GM12878 (cell line): ENCODE measurements around the gene TXNDC5. TPM values are rescaled to one million over a fixed set of nuclear protein-coding genes. Genes with fewer than 3 reads are reported as not detected.

Source experiments
- ATAC-seq: fragments of 200-7000 bp; cut with Tn5 transposase; 3 replicates; pipeline ENCODE4 v1.9.1; 2020; ENCODE audit warnings: mild to moderate bottlenecking, moderate library complexity
- BruUV-seq: library from RNA; stranded (reverse); fragments of 400-500 nt; replicated peaks from 2 replicates; lab custom pipeline; 2021; lab: Mats Ljungman, UMichigan
- CTCF ChIA-PET: fragments of 300-600 bp; sonication (Branson Sonifier 250); formaldehyde crosslinking; extraction: SDS; loops from one replicate; lab custom pipeline; 2021; ENCODE audit warnings: inconsistent platforms; lab: Yijun Ruan, JAX
- POLR2A ChIA-PET: fragments of 350-600 bp; formaldehyde crosslinking; extraction: SDS; loops from one replicate; lab custom pipeline; 2021; ENCODE audit warnings: inconsistent platforms; lab: Charles Lee
- RAD21 ChIA-PET: fragments of 300-600 bp; sonication (Branson Sonifier 250); formaldehyde crosslinking; loops from one replicate; lab custom pipeline; 2023; ENCODE audit warnings: antibody characterized with exemption; ENCODE audit not compliant: unreplicated experiment; lab: Charles Lee
- SMC1A ChIA-PET: fragments of 300-600 bp; sonication (Branson Sonifier 250); formaldehyde crosslinking; loops from one replicate; lab custom pipeline; 2023; ENCODE audit not compliant: unreplicated experiment, uncharacterized antibody; lab: Charles Lee
- DNase-seq: peaks from one replicate; pipeline ENCODE4 v3.0.0-alpha.2; 2011; ENCODE audit warnings: low read depth, low spot score
- FAIRE-seq: peaks from 3 replicates; lab custom pipeline; 2011; peaks lifted over from hg19 to GRCh38; lab: Jason Lieb, UNC
- H2AFZ ChIP-seq: 2 replicates; pipeline ENCODE4 v1.6.0; 2011; ENCODE audit warnings: low read depth, low read length, control low read depth; ENCODE audit not compliant: control insufficient read depth
- H3K27ac ChIP-seq: 2 replicates; pipeline ENCODE4 v1.5.1; 2011; ENCODE audit warnings: control low read depth; ENCODE audit not compliant: control insufficient read depth, insufficient read depth
- H3K27me3 ChIP-seq, 2 experiments: replicated peaks in 1 of 2; 2 replicates each; pipeline versions ENCODE4 v1.6.0 to v1.6.1; 2011; ENCODE audit warnings: low read length in 1 of 2; ENCODE audit not compliant: control insufficient read depth in 2 of 2, insufficient read depth in 2 of 2
- H3K36me3 ChIP-seq, 2 experiments: 2 replicates each; pipeline ENCODE4 v1.5.1; 2011; ENCODE audit warnings: low read length in 1 of 2; ENCODE audit not compliant: control insufficient read depth in 2 of 2, insufficient read depth in 2 of 2
- H3K4me1 ChIP-seq: 2 replicates; pipeline ENCODE4 v1.6.1; 2011; ENCODE audit warnings: mild to moderate bottlenecking, low read length, moderate library complexity, mixed read lengths; ENCODE audit not compliant: control insufficient read depth, insufficient read depth
- H3K4me2 ChIP-seq: 2 replicates; pipeline ENCODE4 v1.6.0; 2011; ENCODE audit warnings: control low read depth; ENCODE audit not compliant: control insufficient read depth, insufficient read depth
- H3K4me3 ChIP-seq: fragments of 200-600 bp; sonication (generic); 2 replicates; pipeline ENCODE4 v1.5.1; 2016
- H3K79me2 ChIP-seq: 2 replicates; pipeline ENCODE4 v1.6.0; 2011; ENCODE audit warnings: low read length; ENCODE audit not compliant: control insufficient read depth, insufficient read depth
- H3K9ac ChIP-seq: 2 replicates; pipeline ENCODE4 v1.8.0; 2011; ENCODE audit warnings: low read length, control low read depth, mixed read lengths; ENCODE audit not compliant: control insufficient read depth, insufficient read depth
- H3K9me3 ChIP-seq: replicated peaks from 3 replicates; pipeline ENCODE4 v1.5.1; 2011; ENCODE audit warnings: mild to moderate bottlenecking, low read length; ENCODE audit not compliant: control insufficient read depth, insufficient read depth
- H4K20me1 ChIP-seq: 2 replicates; pipeline ENCODE4 v1.6.0; 2011; ENCODE audit not compliant: control insufficient read depth, insufficient read depth
- ASH2L ChIP-seq: fragments of 300-600, 200-600 bp; sonication (generic); IDR thresholded peaks from 2 replicates; pipeline ENCODE4 v1.6.1; 2017; ENCODE audit warnings: low read depth, mild to moderate bottlenecking, borderline replicate concordance
- E2F8 ChIP-seq: fragments of 450-650 bp; IDR thresholded peaks from 2 replicates; pipeline ENCODE4 v1.6.1; 2018; ENCODE audit warnings: mild to moderate bottlenecking, low read depth, moderate library complexity; ENCODE audit not compliant: partially characterized antibody
- FOXM1 ChIP-seq: IDR thresholded peaks from 2 replicates; pipeline ENCODE4 v1.6.1; 2012; ENCODE audit warnings: low read depth, mild to moderate bottlenecking, inconsistent platforms, low read length, moderate library complexity
- MLLT1 ChIP-seq: fragments of 450-650 bp; IDR thresholded peaks from 2 replicates; pipeline ENCODE4 v1.6.1; 2016; ENCODE audit warnings: mild to moderate bottlenecking
- NFYB ChIP-seq: IDR thresholded peaks from 2 replicates; pipeline ENCODE4 v1.6.1; 2011; ENCODE audit warnings: low read depth, mild to moderate bottlenecking, low read length, improper control_type of control experiment, moderate library complexity; ENCODE audit not compliant: insufficient read depth
- SIN3A ChIP-seq: IDR thresholded peaks from 2 replicates; pipeline ENCODE4 v1.6.1; 2012; ENCODE audit warnings: low read depth, low read length, improper control_type of control experiment
- SUPT20H ChIP-seq: IDR thresholded peaks from 2 replicates; pipeline ENCODE4 v1.6.1; 2011; ENCODE audit warnings: low read depth, mild to moderate bottlenecking, low read length, moderate library complexity, borderline replicate concordance; ENCODE audit not compliant: control insufficient read depth
- TARDBP ChIP-seq: IDR thresholded peaks from 2 replicates; pipeline ENCODE4 v1.6.1; 2016; ENCODE audit warnings: borderline replicate concordance
- TCF7 ChIP-seq: IDR thresholded peaks from 2 replicates; pipeline ENCODE4 v1.6.1; 2014; ENCODE audit warnings: antibody characterized with exemption, borderline replicate concordance
- ZNF622 ChIP-seq: fragments of 450-650 bp; IDR thresholded peaks from 2 replicates; pipeline ENCODE4 v1.6.1; 2017; ENCODE audit warnings: mild to moderate bottlenecking, inconsistent platforms
- WGBS: methylation state at CpG from one replicate; pipeline ENCODE4 v1.1.6; 2016; ENCODE audit warnings: low lambda C conversion rate; ENCODE audit not compliant: insufficient replicate concordance, insufficient coverage; ENCODE audit errors: missing lambda C conversion rate; 5-methylcytosine and 5-hydroxymethylcytosine counted together
- in situ Hi-C: fragments of 300-500 bp; cut with MboI; formaldehyde crosslinking; loops from 9 replicates; pipeline ENCODE4 v1.14.3; 2018; ENCODE audit warnings: mixed read lengths
- intact Hi-C: fragments of 100-400 bp; cut with micrococcal nuclease; formaldehyde crosslinking; loops from one replicate; pipeline ENCODE4 v1.14.2; 2022; ENCODE audit not compliant: unreplicated experiment
- polyA plus RNA-seq, 11 experiments: library from polyadenylated mRNA; depleted of rRNA in 4 of 11; unstranded in 6 of 11; stranded (reverse) in 5 of 11; fragments of >200 nt; fragmentation: Nextera tagmentation in 4 of 11; fragmentation: Illumina TruSeq in 1 of 11; extraction: Ambion mirVana in 4 of 11; extraction: Trizol in 1 of 11; gene quantifications; 1 replicate in 1 of 11; 2 replicates in 10 of 11; pipeline versions ENCODE4 v1.2.1 to v1.2.3, GENCODE V29; 2011 to 2016; ENCODE audit warnings: inconsistent platforms in 2 of 11, missing spikeins in 2 of 11, low read depth in 1 of 11
- total RNA-seq, 4 experiments: library from RNA; depleted of rRNA in 3 of 4; stranded (reverse); fragments of >200 nt in 3 of 4; fragmentation: Illumina TruSeq in 1 of 4; extraction: Trizol in 1 of 4; gene quantifications; 2 replicates each; pipeline versions ENCODE4 v1.2.1 to v1.2.3, GENCODE V29; 2013 to 2021
- TF ChIP-seq, protein P1 (sequence below): fragments of 450-650 bp; IDR thresholded peaks from 2 replicates; pipeline ENCODE4 v1.6.1; 2016; ENCODE audit warnings: mild to moderate bottlenecking, moderate library complexity, borderline replicate concordance

TXNDC5 gene
- total and polyA plus RNA-seq, 10 of the 15 experiments (the other 5 are each of a cell fraction or from before 2014, with no cell fraction given): 7.2 to 181 (median 132) TPM

DNA sequence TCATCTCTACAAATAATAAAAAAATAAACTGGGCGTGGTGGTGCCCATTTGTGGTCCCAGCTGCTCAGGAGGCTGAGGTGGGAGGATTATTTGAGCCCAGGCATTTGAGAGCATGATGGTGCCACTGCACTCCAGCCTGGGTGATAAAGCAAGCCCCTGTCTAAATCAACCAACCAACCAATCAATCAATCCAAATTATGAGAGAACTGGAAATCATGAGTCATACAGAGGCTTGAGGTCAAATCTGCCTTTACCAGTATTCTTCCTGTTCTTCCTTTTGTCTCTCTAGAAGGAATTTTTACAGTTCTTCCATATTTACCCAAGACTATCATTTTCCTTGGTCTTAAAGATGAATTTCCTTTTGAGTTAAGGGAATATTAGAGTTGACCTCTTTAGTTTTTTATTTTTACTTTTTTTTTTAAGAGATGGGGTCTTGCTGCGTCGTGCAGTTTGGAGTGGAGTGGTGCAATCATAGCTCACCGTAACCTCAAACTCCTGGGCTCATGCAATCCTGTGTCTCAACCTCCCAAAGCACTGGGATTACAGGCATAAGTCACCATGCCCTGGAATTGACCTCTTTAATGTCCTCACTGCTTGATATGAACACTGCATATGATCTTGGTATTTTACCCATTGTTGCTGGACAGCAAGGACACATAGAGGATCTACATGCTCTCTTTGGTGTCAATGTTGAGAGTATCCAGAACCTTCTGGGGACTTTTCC, 44.1 kb upstream of the TXNDC5 start:
- no TSS peak for BruUV-seq
- no peak for FAIRE-seq
- ChIA-PET CTCF (no interaction called here), POLR2A (no interaction called here), SMC1A (no interaction called here), RAD21 (no interaction called here)
- Histone ChIP-seq H3K79me2 (no peaks in the 10 kb centered on the region), H3K4me2 (no peak overlapping the region), H3K9ac (no peak overlapping the region), H3K36me3 (no peaks in the 10 kb centered on the region), H3K4me1 (no peaks in the 10 kb centered on the region), H3K4me3 (no peak overlapping the region), H4K20me1 (no peaks in the 10 kb centered on the region), H3K9me3 (peaks cover 2% of the 10 kb centered on the region; the same call in 2 of the 3 replicates), H2AFZ (no peak overlapping the region), H3K27ac (no peak overlapping the region), H3K27me3 (no peaks in the 10 kb centered on the region; a peak in 1 of 4 replicates)
- no peak for TF ChIP-seq FOXM1
- no peak for TF ChIP-seq SIN3A
- TF ChIP-seq TARDBP: no peak
- no peak for TF ChIP-seq TCF7
- TF ChIP-seq, protein P1, sequence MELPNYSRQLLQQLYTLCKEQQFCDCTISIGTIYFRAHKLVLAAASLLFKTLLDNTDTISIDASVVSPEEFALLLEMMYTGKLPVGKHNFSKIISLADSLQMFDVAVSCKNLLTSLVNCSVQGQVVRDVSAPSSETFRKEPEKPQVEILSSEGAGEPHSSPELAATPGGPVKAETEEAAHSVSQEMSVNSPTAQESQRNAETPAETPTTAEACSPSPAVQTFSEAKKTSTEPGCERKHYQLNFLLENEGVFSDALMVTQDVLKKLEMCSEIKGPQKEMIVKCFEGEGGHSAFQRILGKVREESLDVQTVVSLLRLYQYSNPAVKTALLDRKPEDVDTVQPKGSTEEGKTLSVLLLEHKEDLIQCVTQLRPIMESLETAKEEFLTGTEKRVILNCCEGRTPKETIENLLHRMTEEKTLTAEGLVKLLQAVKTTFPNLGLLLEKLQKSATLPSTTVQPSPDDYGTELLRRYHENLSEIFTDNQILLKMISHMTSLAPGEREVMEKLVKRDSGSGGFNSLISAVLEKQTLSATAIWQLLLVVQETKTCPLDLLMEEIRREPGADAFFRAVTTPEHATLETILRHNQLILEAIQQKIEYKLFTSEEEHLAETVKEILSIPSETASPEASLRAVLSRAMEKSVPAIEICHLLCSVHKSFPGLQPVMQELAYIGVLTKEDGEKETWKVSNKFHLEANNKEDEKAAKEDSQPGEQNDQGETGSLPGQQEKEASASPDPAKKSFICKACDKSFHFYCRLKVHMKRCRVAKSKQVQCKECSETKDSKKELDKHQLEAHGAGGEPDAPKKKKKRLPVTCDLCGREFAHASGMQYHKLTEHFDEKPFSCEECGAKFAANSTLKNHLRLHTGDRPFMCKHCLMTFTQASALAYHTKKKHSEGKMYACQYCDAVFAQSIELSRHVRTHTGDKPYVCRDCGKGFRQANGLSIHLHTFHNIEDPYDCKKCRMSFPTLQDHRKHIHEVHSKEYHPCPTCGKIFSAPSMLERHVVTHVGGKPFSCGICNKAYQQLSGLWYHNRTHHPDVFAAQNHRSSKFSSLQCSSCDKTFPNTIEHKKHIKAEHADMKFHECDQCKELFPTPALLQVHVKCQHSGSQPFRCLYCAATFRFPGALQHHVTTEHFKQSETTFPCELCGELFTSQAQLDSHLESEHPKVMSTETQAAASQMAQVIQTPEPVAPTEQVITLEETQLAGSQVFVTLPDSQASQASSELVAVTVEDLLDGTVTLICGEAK: no peak
- no peak for TF ChIP-seq MLLT1
- TF ChIP-seq SUPT20H: no peak
- no peak for TF ChIP-seq E2F8
- TF ChIP-seq NFYB: no peak
- TF ChIP-seq ZNF622: no peak
- no peak for TF ChIP-seq ASH2L
- in situ Hi-C loops: no loop called here
- ATAC-seq: no peak
- DNase-seq: no peak
- 76% methylated on average over 4 of the region's 4 CpGs for WGBS
- intact Hi-C loops: no loop called here
